HG02970 (cell line): ENCODE data around the gene OTOG.

ENCODE experiments used
- ATAC-seq: cut with Tn5 transposase; IDR thresholded peaks from one replicate; pipeline ENCODE4 v1.9.1; 2021; ENCODE audit warnings: mild to moderate bottlenecking, moderate library complexity, moderate number of reproducible peaks; ENCODE audit not compliant: unreplicated experiment, low FRiP score

The OTOG gene

DNA sequence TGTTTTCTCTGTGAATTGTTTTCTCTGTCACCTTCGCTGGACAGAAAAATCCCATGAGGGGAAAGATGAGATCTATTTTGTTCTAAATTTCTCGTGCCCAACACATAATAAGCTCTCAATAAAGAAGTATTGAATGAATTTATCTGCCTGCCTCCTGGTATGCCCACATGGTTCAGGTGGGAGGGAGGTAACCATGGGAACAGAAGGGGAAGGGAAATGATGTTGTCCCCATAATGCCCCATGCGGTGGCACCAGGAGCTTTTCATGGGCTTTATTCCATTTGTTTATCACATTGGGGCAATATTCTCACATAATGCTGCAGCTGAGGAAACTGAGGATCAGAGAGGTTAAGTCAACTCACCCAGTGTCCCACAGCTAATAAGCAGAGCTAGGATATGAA, 11.6 kb upstream of the OTOG start:
- no peak for ATAC-seq

DNA sequence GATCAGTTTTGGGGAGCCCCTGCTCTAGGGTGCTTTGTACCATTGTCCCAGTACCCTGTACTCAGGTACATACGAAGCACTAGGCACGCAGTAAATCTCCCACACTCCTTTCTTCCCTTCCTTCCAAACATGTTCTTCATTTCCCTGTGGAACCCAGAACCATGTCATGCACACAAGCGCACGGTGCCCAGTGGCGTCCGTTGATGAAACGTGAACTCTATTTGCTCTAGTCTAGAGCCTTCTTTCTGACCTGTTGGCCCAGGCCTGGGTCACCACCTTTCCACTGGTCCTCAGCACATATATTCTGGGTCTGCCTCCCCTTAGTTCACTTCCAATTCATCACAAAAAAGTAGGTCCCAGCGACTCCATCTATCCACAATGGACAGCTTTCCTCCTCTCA, 9.8 kb upstream of the OTOG start:
- no peak for ATAC-seq

DNA sequence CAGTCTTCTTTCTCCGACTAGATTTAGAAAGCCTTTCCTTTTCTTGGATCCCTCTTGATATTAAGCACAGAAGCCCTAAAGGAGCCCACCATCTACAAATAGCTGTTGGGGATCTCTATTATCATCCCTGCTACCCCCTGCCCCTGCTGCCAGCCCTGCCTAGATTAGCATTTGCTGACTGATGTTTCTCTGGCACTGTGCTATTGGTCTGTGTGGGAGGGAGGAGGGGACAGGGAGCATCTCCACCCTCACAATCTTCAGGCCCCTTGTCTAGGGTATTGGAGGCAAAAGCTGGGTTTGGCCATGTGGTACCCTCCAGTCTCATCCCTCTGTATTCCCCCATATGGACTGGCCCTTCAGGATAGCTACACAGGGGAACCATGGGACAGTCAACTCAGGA, 9.0 kb upstream of the OTOG start:
- ATAC-seq, result no peak

DNA sequence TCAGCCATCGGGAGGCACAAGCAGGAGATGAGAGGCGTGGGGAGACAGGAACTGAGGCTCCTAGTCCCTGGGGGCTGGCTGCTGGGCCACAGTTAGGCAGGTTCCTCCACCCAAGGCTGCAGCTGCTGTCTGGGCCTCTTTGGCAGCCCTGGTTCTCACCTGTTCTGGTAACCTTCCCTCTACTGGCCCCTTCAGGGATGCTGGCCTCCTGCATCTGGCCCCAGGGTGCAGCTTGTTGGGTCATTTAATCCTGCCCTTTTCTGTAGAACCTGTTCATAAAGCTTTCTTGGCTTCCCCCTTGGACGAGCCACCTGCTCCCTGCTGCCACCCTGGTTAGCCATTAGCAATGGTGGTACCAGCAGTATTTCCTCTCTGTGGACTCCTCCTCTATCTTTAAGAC, 8.3 kb upstream of the OTOG start:
- ATAC-seq, result no peak

DNA sequence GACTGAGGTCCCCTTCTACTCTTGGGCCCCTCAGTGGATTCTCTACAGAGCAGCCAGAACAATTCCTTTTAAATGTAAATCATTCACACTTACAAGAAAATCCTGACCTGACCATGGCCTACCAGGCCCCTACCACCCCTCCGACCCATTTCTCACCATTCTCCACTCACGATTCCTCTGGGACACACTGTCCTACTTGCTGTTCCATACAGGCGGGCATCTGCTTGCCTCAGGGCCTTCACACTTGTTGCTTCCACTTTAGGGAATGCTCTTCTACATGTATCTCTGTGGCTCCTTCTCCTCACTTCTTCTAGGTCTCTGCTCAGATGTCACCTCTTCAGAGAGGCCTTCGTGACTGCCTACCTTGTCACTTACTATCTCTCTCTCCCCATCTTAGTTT, 6.3 kb upstream of the OTOG start:
- ATAC-seq, result no peak

DNA sequence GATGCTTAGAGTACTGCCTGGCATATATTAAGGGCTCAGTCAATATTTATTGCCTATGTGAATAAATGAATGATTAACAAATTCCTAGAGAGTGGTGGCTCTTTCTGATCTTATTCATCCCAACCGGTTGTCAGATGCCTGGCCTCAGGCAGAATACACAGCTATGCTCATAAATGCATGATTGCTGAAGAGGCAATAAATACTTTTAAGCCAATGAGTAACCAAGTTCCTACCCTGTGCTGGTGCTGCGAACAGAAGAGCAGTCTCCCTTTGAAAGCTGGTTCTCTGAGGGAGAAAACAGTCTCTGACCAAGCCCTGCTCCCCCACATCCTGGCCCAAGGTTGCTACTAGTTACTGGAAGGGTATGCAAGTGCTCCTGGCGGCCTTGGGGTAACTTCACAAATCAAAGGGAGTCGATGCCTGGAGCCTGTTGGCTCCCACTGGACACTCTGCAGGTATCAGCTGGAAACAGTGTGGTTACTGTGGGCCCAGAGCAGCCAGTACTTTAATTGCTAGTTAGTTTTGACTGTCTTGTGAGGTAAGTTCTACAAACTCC, 5.7 kb upstream of the OTOG start:
- ATAC-seq, result no peak

DNA sequence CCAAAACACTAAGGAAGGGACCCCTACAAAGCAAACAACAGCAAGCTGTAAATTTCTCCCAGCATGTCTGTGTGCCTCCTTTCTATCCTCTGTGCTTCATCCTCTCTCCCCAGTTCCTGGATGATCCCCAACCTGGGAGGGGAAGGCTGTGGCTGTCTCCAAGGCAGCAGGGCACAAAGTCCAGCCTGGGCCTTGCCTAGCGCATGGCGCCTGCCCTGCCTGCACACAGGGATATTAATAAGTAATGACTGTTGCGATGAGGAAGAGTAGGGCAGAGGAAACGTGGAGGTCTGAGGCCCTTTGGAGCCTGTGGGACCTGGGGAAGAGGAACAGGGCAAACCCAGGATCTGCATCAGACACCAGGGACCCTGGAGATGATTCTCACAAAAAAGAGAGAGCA, 4.8 kb upstream of the OTOG start:
- no peak for ATAC-seq

DNA sequence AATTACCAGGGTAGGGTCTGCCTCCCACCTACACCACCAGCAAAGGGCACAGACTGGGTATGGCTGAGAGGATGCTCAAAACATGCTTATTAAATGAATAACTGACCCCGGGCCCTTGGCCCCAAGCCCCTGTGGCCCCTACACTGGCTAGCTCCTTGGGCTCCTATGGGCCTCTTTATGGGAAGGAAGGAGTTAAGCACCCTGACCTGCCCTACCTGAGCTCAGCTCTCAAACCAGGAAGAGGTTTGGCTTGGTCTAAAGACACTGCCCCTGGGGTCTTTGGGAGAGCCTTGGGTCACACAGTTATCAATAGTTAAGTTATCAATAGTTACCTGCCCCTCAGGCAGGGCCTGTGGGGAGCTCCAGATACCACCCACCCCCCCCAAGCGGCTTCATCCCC, 4.0 kb upstream of the OTOG start:
- no peak for ATAC-seq

DNA sequence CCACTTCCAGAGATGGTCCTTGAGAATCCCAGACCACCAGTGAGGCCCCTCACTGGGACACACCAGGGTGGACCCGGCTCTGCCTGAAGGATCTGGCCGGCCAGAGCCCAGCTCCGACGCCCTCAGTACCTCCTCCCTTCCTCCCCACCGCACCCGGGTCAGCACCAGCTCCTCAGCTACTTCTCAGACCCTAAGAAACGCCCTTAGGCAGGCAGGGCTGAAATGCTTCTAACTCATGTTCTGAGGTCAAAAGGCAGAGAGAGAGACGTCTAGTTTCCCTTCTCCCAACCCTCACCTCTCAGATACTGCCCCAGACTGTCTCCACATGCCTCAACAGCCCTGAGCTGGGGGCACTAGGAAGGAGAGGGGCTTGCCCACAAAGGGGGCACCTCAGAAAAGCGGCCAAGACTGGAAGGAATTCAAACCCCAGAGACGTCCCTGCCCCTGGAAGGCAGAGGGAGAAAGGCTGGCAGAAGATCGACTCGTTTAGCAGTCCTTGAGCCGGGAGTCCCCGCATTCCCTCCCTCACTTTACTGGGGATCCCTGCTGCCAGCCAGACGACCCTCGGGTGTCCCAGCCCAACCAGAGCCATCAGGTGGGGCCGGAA, 3.4 kb upstream of the OTOG start:
- ATAC-seq, result no peak

DNA sequence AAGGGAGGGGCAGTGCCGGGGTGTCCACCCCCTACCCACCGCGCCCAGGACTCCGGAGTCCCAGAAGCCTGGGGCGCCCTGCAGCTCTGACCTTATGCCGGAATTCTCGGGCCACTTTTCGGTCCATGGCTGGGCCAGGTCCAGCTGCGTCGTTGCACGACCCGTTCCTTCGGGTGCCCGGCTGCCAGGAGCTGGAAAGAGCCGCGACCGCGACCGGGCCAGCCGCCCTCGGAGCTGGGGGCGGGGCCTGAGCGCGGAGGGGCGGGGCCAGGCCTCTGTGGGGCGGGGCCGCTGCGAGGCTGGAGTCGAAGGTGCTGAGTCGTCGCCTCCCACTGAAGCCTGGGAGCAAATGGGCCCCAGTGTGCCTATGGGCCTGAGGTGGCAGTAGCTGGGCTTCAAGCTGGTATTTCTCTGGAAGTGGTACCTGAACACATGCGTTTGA, 2.9 kb upstream of the OTOG start, which contains the start of gene USH1C:
Gene USH1C (minus strand): TSS at position 236 of the 442 bp plus-strand sequence. CDS start 109 bp downstream, at position 127.
- ATAC-seq, result no peak

DNA sequence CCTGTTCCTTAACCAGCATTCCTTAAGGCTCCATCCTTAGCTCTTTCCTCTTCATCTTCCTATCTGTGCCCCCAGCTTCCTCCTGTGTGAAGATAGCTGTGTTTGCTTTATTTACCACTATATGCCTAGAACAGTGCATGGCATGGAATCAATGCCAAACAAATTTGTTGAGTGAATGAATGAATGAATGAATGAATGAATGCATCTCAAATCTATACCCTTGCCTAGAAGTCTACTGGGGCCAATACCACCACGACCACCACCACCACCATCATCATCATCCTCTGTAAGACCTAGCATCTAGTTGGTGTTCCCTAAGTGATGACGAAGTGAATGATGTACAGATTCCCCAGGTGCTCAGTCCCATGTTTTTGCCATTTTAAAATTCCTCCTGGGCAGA, 819 bp upstream of the OTOG start:
- no peak for ATAC-seq

DNA sequence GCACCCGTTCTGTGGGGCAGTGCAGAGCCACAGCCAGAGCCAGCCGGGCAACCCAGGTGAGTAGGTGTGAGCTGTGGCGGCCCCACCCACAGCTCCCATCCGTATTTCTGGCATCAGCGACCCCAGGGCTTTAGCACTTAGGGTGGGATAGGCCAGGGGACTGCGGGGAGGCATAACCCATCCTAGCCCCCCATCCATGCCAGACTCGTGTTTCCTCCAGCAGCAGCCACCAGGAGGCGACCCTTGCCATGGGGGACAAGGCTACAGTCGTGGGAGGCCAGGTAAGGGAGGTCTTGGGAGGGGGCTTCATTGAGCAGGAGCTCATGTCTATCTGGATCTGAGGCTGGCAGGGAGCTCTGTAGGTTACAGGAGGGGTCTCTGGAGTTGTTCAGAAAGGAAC, 873 bp downstream of the OTOG start:
- ATAC-seq, result no peak

DNA sequence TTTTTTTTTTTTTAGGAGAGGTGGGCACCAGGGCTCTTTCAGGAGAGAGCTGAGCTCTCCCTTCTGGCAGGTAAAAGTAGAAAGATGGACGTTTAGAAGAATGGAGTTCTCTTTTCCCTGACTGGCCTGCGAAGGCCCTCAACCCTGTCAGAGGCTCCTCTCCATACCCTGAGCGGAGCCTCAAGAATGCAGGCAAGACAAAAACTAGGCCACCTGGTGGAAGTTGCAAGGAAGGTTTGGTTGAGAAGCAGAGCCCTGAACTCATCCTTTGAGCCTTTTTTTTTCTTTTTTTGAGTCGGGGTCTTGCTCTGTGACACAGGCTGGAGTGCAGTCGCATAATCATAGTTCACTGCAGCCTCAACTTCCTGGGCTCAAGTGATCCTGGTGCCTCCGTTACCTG, 1.4 kb downstream of the OTOG start:
- no peak for ATAC-seq

DNA sequence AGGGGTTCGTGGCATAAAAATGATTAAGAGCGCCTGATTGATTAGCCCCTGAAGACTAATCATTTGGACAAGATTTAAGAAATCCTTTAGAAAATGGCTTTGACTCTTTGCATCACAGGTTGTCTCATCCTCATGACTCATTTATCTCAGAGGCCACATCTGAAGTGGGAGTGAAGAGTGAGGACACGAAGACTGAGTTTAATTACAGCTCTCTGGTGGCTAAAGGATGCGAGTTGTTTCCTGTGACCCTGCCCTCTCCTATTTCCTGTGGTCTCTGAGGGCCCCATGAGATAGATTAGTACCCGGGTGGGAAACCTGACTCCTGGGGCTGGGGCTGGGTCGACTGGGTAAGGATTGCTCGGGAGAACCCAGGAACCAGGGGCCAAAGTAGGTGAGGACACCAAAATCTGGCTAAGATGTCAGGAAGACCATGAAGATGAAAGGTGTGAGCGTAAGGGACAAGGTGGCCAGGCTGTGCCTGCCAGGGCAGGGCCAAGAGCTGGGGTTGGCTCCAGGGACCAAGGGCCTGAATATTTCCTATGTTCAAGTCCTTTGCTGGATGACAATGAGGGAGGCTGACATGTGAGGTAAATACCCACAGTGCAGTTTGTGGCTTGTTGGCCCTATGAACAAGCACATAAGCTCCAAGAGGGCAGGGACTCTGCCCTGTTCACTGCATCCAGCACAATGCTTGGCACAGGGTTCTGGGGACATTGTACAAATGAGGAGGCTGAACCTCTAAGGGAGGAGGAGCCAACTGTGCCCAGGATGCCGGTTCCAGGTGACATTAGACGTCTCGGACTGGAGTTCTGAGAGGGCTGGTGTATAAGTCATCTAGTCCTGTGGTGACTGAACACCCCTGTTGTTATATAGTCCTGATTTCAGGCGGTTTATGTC, 3.6 kb downstream of the OTOG start:
- ATAC-seq, result no peak

DNA sequence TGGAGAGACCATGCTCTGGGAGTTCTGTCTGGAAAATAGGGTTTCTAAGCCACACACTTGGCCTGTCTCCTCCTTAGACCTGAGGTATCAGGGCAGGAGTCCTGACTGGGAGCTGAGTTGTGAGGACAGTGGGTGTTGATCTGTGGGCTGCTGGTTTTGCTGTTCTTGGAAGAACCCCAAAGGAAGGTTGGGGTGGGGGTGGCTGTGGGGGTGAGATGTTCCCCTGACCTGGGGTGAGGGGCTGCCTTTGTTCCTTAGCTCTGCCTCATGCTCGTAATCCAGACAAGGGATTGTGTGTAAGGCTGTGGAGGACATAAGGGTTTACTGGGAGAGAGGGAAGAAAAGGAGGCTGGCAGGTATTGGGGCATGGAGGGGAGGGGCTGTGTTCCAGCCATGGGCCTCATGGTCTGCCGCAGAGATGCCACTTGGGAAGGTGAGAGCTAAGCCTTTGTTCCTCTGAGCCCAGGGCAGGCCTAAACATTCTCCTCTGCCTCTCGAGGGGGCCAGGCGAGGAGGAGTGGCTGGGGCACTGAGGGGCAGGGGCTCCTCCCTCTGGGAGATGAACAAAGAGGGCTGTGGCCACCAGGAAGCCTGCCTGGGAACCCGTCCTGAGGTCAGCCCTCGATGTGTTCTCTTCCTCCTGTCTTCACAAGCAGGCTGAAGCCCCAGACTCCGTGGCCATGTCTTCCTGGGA, 4.4 kb downstream of the OTOG start:
- ATAC-seq, result no peak

DNA sequence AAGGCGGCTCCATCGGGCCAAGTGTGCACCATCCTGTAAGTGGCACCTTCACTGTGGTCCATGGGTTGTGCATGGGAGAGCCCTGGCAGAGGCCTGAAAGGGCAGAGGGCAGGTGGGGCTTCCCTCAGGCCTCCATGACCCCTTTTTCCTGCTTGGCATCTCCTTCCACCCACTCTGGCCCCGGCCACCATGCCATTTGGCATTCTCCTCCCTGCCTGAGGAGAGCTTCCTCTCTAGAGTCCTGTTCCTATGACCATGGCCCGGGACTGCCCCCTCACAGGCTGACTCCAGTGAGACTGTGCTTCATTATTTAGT, 4.9 kb downstream of the OTOG start:
- no peak for ATAC-seq

DNA sequence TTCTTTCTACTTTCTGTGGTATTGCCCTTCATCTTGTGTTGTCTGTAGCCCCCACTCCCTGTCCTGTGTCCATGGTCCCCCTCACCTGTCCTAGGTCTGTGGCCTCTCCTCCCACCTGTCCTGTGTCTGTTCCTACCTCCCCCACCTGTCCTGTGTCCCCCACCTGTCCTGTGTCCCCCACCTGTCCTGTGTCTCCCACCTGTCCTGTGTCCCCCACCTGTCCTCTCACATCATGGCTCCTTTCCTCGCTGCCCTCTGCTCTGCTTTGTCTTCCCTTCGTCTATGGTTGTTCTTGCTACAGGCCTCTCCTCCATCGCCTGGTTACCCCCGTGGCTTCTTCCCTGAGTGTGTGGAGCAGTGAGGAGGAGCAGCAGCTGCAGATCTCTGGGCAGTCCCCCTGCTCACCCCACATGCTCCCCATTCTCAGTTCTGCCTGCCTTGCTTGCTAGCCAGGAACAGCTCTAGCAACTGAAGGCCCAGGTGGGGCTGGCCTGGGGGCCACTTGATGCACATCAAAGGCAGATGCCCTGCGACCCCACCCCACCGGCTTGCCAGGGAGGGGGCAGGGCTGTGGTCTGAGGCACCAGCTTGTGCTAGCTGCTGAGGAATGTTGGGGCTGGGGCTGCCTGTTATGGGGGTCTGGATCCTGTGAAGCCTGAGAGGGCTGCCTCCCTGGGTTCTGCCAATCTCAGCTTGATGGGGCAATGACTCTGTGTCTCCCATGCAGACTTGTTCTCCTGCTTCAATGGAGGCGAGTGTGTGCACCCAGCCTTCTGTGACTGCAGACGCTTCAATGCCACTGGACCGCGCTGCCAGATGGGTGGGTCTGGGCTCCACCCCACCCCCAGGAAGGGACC, 5.6 kb downstream of the OTOG start:
- no peak for ATAC-seq

DNA sequence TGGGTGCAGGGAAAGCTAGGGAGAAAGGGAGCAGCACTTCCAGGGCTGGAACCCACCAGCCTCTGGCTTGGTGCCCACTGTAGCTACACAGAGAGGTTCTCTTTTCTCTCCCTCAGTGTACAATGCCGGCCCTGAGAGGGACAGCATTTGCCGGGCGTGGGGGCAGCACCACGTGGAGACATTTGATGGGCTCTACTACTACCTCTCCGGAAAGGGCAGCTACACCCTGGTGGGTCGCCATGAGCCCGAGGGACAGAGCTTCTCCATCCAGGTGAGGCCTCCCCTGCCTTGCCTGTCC, 6.1 kb downstream of the OTOG start:
- ATAC-seq, result no peak

DNA sequence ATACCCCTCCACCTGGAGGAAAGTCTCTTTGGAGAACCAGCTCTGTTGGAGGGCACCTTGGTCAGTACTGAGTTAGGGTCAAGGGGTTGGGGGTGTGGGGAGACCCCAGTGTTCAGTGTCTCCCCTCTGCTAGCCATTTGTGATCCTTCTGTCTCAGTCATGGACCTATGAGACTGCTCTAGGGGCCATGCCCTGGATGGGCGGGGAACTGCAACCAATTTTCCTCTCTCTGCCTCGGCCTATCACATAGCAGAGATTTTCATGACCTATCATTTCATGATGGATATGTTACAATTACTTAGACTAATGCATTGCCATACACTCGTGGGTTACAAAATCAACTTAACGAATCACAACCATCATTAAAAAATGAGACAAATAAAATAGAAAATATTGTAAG, 7.4 kb downstream of the OTOG start:
- no peak for ATAC-seq

DNA sequence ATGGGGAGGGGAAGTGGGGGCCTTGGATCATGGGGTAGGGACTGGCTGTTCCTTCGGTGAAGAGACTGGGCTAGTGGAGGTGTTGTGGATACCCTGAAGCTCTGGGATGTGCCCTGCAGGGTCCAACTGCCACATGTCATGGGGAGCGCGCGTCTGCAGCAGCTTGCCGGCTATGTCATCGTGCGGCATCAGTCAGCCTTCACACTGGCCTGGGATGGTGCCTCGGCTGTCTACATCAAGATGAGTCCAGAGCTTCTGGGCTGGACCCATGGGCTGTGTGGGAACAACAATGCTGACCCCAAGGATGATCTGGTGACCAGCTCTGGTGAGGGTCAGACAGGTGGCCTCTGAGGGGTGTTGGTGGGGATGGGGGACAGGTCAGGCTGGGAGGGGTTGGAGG, 9.9 kb downstream of the OTOG start:
- ATAC-seq, result no peak
